OCI-LY7 (cell line): ENCODE measurements around the gene POLR2J2.
"Not testable (repeated sequence)": the region's sequence is repeated elsewhere in the genome, so short reads cannot be mapped to it uniquely, and the experiment has no call there.

ENCODE experiments used
- EZH2phosphoT487 ChIP-seq: fragments of 200-600 bp; sonication (generic); IDR thresholded peaks from 2 replicates; pipeline ENCODE4 v1.6.1; 2018; ENCODE audit warnings: low read depth, borderline replicate concordance, mild to moderate bottlenecking, mixed run types, antibody characterized with exemption, low read length, moderate library complexity, mixed read lengths
- TF ChIP-seq, protein P1 (sequence below): fragments of 200-600 bp; sonication (generic); conservative IDR thresholded peaks from 2 replicates; pipeline ENCODE4 v1.5.1; 2014; ENCODE audit warnings: mild to moderate bottlenecking, antibody characterized with exemption, low read length, moderate library complexity, mixed read lengths

DNA sequence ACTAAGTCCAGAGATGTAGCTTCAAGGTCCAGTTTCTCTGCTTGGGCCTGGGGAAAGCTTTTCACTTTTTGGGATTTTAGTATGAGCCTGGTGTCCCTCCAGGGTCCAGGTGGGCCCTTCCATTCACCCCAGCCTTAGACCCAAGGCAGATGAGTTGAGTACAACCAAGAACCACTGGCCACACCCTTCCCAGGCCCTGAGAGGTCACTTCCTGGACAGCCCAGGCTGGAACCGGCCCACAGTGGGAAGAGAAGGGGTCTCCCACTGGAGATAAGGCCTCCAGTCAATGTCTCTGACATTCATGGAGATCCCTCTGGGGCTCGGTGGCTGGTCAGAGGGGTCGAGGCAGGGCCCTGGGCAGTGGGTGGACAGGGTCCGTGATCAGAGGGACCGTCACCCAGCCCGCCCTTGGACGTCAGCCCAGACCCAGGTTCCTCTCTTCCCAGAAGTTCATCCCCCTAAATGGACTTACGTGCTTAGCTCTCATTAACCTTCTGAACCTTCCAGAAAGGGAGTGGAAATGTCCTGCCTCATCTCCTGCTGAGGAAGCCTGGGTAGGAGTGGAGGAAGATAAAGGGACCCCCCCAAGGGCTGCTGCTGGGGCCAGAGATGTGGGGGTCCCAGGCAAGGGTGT lies 44.1 kb downstream of the POLR2J2 start:
- TF ChIP-seq, protein P1, sequence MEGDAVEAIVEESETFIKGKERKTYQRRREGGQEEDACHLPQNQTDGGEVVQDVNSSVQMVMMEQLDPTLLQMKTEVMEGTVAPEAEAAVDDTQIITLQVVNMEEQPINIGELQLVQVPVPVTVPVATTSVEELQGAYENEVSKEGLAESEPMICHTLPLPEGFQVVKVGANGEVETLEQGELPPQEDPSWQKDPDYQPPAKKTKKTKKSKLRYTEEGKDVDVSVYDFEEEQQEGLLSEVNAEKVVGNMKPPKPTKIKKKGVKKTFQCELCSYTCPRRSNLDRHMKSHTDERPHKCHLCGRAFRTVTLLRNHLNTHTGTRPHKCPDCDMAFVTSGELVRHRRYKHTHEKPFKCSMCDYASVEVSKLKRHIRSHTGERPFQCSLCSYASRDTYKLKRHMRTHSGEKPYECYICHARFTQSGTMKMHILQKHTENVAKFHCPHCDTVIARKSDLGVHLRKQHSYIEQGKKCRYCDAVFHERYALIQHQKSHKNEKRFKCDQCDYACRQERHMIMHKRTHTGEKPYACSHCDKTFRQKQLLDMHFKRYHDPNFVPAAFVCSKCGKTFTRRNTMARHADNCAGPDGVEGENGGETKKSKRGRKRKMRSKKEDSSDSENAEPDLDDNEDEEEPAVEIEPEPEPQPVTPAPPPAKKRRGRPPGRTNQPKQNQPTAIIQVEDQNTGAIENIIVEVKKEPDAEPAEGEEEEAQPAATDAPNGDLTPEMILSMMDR, result not testable (repeated sequence)
- not testable (repeated sequence) for TF ChIP-seq EZH2phosphoT487
